Measurements from ENCODE around the gene POLR3H. TPM values are rescaled to one million over a fixed set of nuclear protein-coding genes. Genes with fewer than 3 reads are reported as not detected.

The POLR3H gene
- polyA plus RNA-seq, 3 donors = 9.4 to 19.0 (median 10.4) TPM

- H3K9ac ChIP-seq (ENCODE audit: insufficient read depth, low read length, poor library complexity, severe bottlenecking) = no peak overlapping the region
These were observed 20.6 kb downstream of the POLR3H start for GRCh38 chr22:41523464-41524221.

GRCh38 chr22:41522813-41523212 lies 21.5 kb downstream of the POLR3H start:
- no peak for TF ChIP-seq CTCF (IDR thresholded peaks at IDR 0.05)
- H3K27ac Mint-ChIP-seq = peak overlapping the region in 4 of 7 donors; percentile 1 to 60 (median 50)
- no peaks in the 10 kb centered on the region for H3K9me3 Mint-ChIP-seq
- no peaks in the 10 kb centered on the region for H3K79me2 ChIP-seq (ENCODE audit: insufficient read depth, low read length)
- peaks cover 30% of the 10 kb centered on the region for H4K20me1 ChIP-seq (ENCODE audit: insufficient read depth, low read length)
- peaks cover 60 to 88% of the 10 kb centered on the region in 2 donors for H3K36me3 Mint-ChIP-seq
- H3K36me3 ChIP-seq (replicated peaks in 1 of 2; ENCODE audit: control insufficient read depth in 1 of 2, insufficient read depth in 2 of 2, low read length in 2 of 2) = peaks cover 74 to 95% of the 10 kb centered on the region in 2 donors
- H3K27me3 Mint-ChIP-seq (ENCODE audit: low read depth in 3 of 3) = peaks cover 0 to 2% (median 0%) of the 10 kb centered on the region in 3 donors
- intact Hi-C loops (cut with micrococcal nuclease) = no loop called here
- H3K27me3 ChIP-seq (ENCODE audit: control insufficient read depth in 2 of 2, insufficient read depth in 2 of 2, low read length in 2 of 2) = no peaks in the 10 kb centered on the region
- H3K4me1 ChIP-seq (ENCODE audit: control insufficient read depth in 1 of 2, insufficient read depth in 2 of 2, low read length in 2 of 2) = peaks cover 0 to 9% of the 10 kb centered on the region in 2 donors
- H3K27ac ChIP-seq (ENCODE audit: low read depth in 1 of 2, low read length in 2 of 2) = peak overlapping the region in 1 of 2 donors; percentile 61
- no peak for DNase-seq
- H3K9ac ChIP-seq (ENCODE audit: insufficient read depth, low read length, poor library complexity, severe bottlenecking) = no peak overlapping the region
- WGBS (ENCODE audit: insufficient coverage) = 95% methylated on average over 8 of the region's 9 CpGs
- peaks cover 8% of the 10 kb centered on the region for H3K4me1 Mint-ChIP-seq
- H3K9me3 ChIP-seq (replicated peaks in 1 of 2; ENCODE audit: control insufficient read depth in 1 of 2, insufficient read depth in 1 of 2, low read length in 2 of 2) = no peaks in the 10 kb centered on the region
- no peak overlapping the region for H3K4me3 Mint-ChIP-seq
- H3K4me2 ChIP-seq (replicated peaks; ENCODE audit: extremely low read depth, low read length, poor library complexity, severe bottlenecking) = no peak overlapping the region
- H2AFZ ChIP-seq (ENCODE audit: insufficient read depth, low read depth, low read length, poor library complexity, severe bottlenecking) = no peak overlapping the region
- no peak overlapping the region for H3K4me3 ChIP-seq (replicated peaks in 1 of 3; ENCODE audit: low read depth in 2 of 3, low read length in 3 of 3)

More at GRCh38 chr22:41523464-41524221, 20.6 kb downstream of the POLR3H start:
- Histone ChIP-seq H3K36me3 (replicated peaks in 1 of 2; ENCODE audit: control insufficient read depth in 1 of 2, insufficient read depth in 2 of 2, low read length in 2 of 2) (peaks cover 74 to 95% of the 10 kb centered on the region in 2 donors), H3K4me1 (ENCODE audit: control insufficient read depth in 1 of 2, insufficient read depth in 2 of 2, low read length in 2 of 2) (peaks cover 0 to 9% of the 10 kb centered on the region in 2 donors), H3K4me3 (replicated peaks in 1 of 3; ENCODE audit: low read depth in 2 of 3, low read length in 3 of 3) (no peak overlapping the region), H3K9me3 (replicated peaks in 1 of 2; ENCODE audit: control insufficient read depth in 1 of 2, insufficient read depth in 1 of 2, low read length in 2 of 2) (no peaks in the 10 kb centered on the region), H3K79me2 (ENCODE audit: insufficient read depth, low read length) (no peaks in the 10 kb centered on the region), H3K4me2 (replicated peaks; ENCODE audit: extremely low read depth, low read length, poor library complexity, severe bottlenecking) (no peak overlapping the region), H3K27ac (ENCODE audit: low read depth in 1 of 2, low read length in 2 of 2) (peak overlapping the region in 1 of 2 donors; percentile 61), H4K20me1 (ENCODE audit: insufficient read depth, low read length) (peaks cover 39% of the 10 kb centered on the region), H3K27me3 (ENCODE audit: control insufficient read depth in 2 of 2, insufficient read depth in 2 of 2, low read length in 2 of 2) (no peaks in the 10 kb centered on the region), H2AFZ (ENCODE audit: insufficient read depth, low read depth, low read length, poor library complexity, severe bottlenecking) (no peak overlapping the region)
- H3K36me3 Mint-ChIP-seq = peaks cover 62 to 88% of the 10 kb centered on the region in 2 donors
- peak overlapping the region in 5 of 7 donors; percentile 35 to 72 (median 50) for H3K27ac Mint-ChIP-seq
- intact Hi-C loops (cut with micrococcal nuclease) = no loop called here
- no peak for DNase-seq
- no peaks in the 10 kb centered on the region for H3K9me3 Mint-ChIP-seq
- 90% methylated on average over 9 of the region's 21 CpGs for WGBS (ENCODE audit: insufficient coverage)
- H3K27me3 Mint-ChIP-seq (ENCODE audit: low read depth in 3 of 3) = peaks cover 0 to 6% (median 0%) of the 10 kb centered on the region in 3 donors
- no peak overlapping the region for H3K4me3 Mint-ChIP-seq
- no peak for TF ChIP-seq CTCF (IDR thresholded peaks at IDR 0.05)
- peaks cover 8% of the 10 kb centered on the region for H3K4me1 Mint-ChIP-seq

All from CD14-positive monocyte (primary cell).